ENCODE measurements around the gene PHKG1.

DNA sequence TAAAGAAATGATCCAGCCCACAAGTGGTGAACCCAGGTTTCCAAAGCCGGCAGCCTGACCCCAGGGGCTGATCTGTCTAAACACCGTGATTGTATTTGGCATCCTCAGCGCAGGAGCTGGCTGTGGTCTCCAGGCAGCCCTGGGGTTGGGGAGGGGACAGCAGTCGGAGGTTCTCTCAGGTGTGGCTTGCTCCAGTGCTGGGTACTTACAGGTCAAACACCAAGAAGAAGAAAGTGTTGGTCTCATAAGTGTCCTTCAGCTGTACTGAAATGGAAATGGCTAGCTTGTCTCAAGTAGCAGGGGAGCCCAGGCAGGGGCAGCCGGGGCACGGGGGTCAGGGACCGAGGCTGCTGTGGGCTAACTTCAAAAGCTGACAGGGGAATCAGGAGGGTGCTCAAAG is 6.0 kb downstream of the PHKG1 start:
- TF ChIP-seq CTCF (IDR thresholded peaks at IDR 0.05 in 4 of 5, conservative IDR thresholded peaks at IDR 0.05 in 1 of 5) (no peak), POLR2A (IDR thresholded peaks at IDR 0.05) (no peak)

All from gastrocnemius medialis (tissue), 4 donors.